CD4-positive, alpha-beta memory T cell (primary cell): ENCODE measurements around the gene NOTCH2. TPM values are rescaled to one million over a fixed set of nuclear protein-coding genes. Genes with fewer than 3 reads are reported as not detected.

ENCODE experiments used
- CTCF ChIA-PET: fragments of 350-600 bp; sonication (Branson Sonifier 250); formaldehyde crosslinking; loops from one replicate; lab custom pipeline; 2021; ENCODE audit warnings: inconsistent platforms; ENCODE audit not compliant: partially characterized antibody; lab: Charles Lee
- POLR2A ChIA-PET: fragments of 350-600 bp; sonication (Branson Sonifier 250); formaldehyde crosslinking; loops from one replicate; lab custom pipeline; 2021; ENCODE audit not compliant: partially characterized antibody; lab: Charles Lee
- DNase-seq, 5 donors: peaks; one replicate each; pipeline versions ENCODE4 v3.0.0 to v3.0.0-alpha.2; 2020 to 2022; ENCODE audit warnings: mixed read lengths in 1 of 5
- H3K27ac ChIP-seq: one replicate; pipeline ENCODE4 v1.7.0; 2013; ENCODE audit warnings: low read depth, low read length
- H3K27me3 ChIP-seq: 2 replicates; pipeline ENCODE4 v1.7.0; 2013; ENCODE audit warnings: mild to moderate bottlenecking, low read length, moderate library complexity; ENCODE audit not compliant: insufficient read depth
- H3K36me3 ChIP-seq: 2 replicates; pipeline ENCODE4 v1.7.0; 2013; ENCODE audit warnings: mild to moderate bottlenecking, low read length, moderate library complexity; ENCODE audit not compliant: insufficient read depth
- H3K4me1 ChIP-seq: 2 replicates; pipeline ENCODE4 v1.7.0; 2013; ENCODE audit warnings: mild to moderate bottlenecking, low read length, moderate library complexity; ENCODE audit not compliant: insufficient read depth
- H3K4me3 ChIP-seq, 2 donors: one replicate each; pipeline ENCODE4 v1.7.0; 2013; ENCODE audit warnings: low read length in 2 of 2, mild to moderate bottlenecking in 1 of 2
- H3K9me3 ChIP-seq, 2 donors: one replicate each; pipeline ENCODE4 v1.7.0; 2013; ENCODE audit warnings: low read length in 2 of 2, control low read depth in 1 of 2; ENCODE audit not compliant: control insufficient read depth in 1 of 2
- H3K27ac Mint-ChIP-seq, 7 donors: one replicate each; pipeline ENCODE4 v1.8.0; 2020 to 2021; ENCODE audit warnings: mixed read lengths in 7 of 7, mild to moderate bottlenecking in 6 of 7, inconsistent platforms in 3 of 7, moderate library complexity in 3 of 7
- H3K27me3 Mint-ChIP-seq, 2 donors: one replicate each; pipeline ENCODE4 v1.8.0; 2020 to 2021; ENCODE audit warnings: mixed read lengths in 2 of 2
- H3K36me3 Mint-ChIP-seq, 2 donors: one replicate each; pipeline ENCODE4 v1.8.0; 2020 to 2021; ENCODE audit warnings: mixed read lengths in 2 of 2, inconsistent platforms in 1 of 2, mild to moderate bottlenecking in 1 of 2
- H3K4me1 Mint-ChIP-seq, 4 donors: one replicate each; pipeline ENCODE4 v1.8.0; 2020 to 2021; ENCODE audit warnings: mixed read lengths in 4 of 4, mild to moderate bottlenecking in 1 of 4
- H3K4me3 Mint-ChIP-seq, 8 donors: one replicate each; pipeline ENCODE4 v1.8.0; 2020 to 2021; ENCODE audit warnings: mixed read lengths in 8 of 8, mild to moderate bottlenecking in 7 of 8, moderate library complexity in 6 of 8, inconsistent platforms in 3 of 8
- H3K9me3 Mint-ChIP-seq, 8 donors: one replicate each; pipeline ENCODE4 v1.8.0; 2020 to 2021; ENCODE audit warnings: mixed read lengths in 8 of 8, mild to moderate bottlenecking in 5 of 8, inconsistent platforms in 3 of 8, moderate library complexity in 1 of 8
- intact Hi-C: fragments of 100-400 bp; cut with micrococcal nuclease; formaldehyde crosslinking; loops from one replicate; pipeline ENCODE4 v1.15.1; 2023
- polyA plus RNA-seq, 2 donors: library from polyadenylated mRNA; unstranded; fragments of 300-500 nt; fragmentation: Illumina TruSeq; gene quantifications; one replicate each; pipeline ENCODE4 v1.2.3, GENCODE V29; 2021
- total RNA-seq, 2 experiments: library from RNA; stranded (reverse); gene quantifications; one replicate each; pipeline ENCODE4 v1.2.3, GENCODE V29; 2021

Gene NOTCH2
- total and polyA plus RNA-seq, 4 experiments from 2014 or later, result 11.1 to 61.3 (median 43.3) TPM

DNA sequence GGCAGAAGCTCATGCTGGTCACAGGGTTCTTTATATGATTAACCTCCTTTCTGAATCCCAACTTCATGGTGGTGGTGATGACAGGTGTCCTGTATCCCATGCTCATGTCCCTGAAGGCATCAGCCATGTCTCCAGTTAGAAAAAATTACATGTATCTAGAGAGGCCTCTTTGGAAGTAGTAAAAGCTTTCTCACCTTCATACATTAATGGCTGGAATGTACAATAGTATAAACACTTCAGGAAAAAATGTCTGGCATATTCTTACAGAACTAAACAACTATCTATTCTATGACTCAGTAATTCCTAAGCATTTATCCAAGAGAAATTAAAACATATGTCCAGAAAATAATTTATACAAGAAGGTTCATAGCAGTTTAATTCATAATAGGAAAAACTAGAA, 207.2 kb downstream of the NOTCH2 start:
- ChIA-PET CTCF (no interaction called here), POLR2A (no interaction called here)
- H3K27me3 ChIP-seq, result no peaks in the 10 kb centered on the region
- no peak overlapping the region for H3K27ac Mint-ChIP-seq
- peaks cover 7% of the 10 kb centered on the region for H3K4me1 ChIP-seq
- no peaks in the 10 kb centered on the region for H3K9me3 Mint-ChIP-seq
- H3K36me3 Mint-ChIP-seq, result no peaks in the 10 kb centered on the region
- H3K4me1 Mint-ChIP-seq, result peaks cover 0 to 15% (median 8%) of the 10 kb centered on the region in 4 donors
- H3K9me3 ChIP-seq, result no peaks in the 10 kb centered on the region
- H3K27me3 Mint-ChIP-seq, result peaks cover 5 to 6% of the 10 kb centered on the region in 2 donors
- no peak overlapping the region for H3K4me3 Mint-ChIP-seq
- no peaks in the 10 kb centered on the region for H3K36me3 ChIP-seq
- DNase-seq, result no peak
- intact Hi-C loops, result no loop called here
- no peak overlapping the region for H3K4me3 ChIP-seq
- H3K27ac ChIP-seq, result no peak overlapping the region

Other genes starting within 250 kb of the NOTCH2 start
- gene ADAM30, start 173.1 kb downstream of the NOTCH2 start, total RNA-seq, result not detected
- not detected for gene ADAM30, start 173.1 kb downstream of the NOTCH2 start, polyA plus RNA-seq
- 10 to 100 TPM; 43.4 to 45.2 TPM for gene SEC22B, start 106.9 kb upstream of the NOTCH2 start, total RNA-seq
- gene SEC22B, start 106.9 kb upstream of the NOTCH2 start, polyA plus RNA-seq, result 10 to 100 TPM; 13.9 to 18.7 TPM